ENCODE results near the gene MEIOSIN. TPM values are rescaled to one million over a fixed set of nuclear protein-coding genes. Genes with fewer than 3 reads are reported as not detected.
A peak's percentile ranks its signal among the peaks of the same experiment; 100 is the strongest.
"Not testable (repeated sequence)": the region's sequence is repeated elsewhere in the genome, so short reads cannot be mapped to it uniquely, and the experiment has no call there.

MEIOSIN gene
- total and polyA plus RNA-seq, 8 donors, result not detected

DNA sequence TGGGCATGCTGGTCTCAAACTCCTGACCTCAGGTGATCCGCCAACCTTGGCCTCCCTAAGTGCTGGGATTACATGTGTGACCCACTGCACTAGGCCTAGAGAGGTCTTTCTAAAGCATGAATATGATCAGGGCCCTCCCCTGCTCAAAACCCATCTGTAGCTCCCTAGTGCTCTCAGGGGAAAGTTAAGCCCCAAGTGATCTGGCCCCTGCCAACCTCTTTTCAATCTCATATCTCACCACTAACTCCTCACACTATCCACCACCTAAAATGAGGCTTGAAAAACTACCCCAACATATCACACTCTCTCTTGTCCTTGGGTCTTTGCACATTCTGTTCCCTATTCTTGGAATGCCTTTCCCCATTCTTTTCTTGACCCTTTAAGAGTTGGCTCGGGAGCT is 61.4 kb downstream of the MEIOSIN start:
- H3K4me1 ChIP-seq, result peaks cover 14 to 37% of the 10 kb centered on the region in 2 donors
- peaks cover 0 to 11% of the 10 kb centered on the region in 2 donors for H3K36me3 ChIP-seq
- no peak overlapping the region for H3K4me3 ChIP-seq
- TF ChIP-seq, protein P1, sequence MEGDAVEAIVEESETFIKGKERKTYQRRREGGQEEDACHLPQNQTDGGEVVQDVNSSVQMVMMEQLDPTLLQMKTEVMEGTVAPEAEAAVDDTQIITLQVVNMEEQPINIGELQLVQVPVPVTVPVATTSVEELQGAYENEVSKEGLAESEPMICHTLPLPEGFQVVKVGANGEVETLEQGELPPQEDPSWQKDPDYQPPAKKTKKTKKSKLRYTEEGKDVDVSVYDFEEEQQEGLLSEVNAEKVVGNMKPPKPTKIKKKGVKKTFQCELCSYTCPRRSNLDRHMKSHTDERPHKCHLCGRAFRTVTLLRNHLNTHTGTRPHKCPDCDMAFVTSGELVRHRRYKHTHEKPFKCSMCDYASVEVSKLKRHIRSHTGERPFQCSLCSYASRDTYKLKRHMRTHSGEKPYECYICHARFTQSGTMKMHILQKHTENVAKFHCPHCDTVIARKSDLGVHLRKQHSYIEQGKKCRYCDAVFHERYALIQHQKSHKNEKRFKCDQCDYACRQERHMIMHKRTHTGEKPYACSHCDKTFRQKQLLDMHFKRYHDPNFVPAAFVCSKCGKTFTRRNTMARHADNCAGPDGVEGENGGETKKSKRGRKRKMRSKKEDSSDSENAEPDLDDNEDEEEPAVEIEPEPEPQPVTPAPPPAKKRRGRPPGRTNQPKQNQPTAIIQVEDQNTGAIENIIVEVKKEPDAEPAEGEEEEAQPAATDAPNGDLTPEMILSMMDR (IDR thresholded peaks at IDR 0.05), result no peak
- H3K27ac ChIP-seq, result no peak overlapping the region
- intact Hi-C loops (cut with DNase I), result no loop called here
- H3K9me3 ChIP-seq, result no peaks in the 10 kb centered on the region
- no peak for ATAC-seq
- no peak for DNase-seq
- H3K27me3 ChIP-seq, result peaks cover 0 to 89% of the 10 kb centered on the region in 2 donors

DNA sequence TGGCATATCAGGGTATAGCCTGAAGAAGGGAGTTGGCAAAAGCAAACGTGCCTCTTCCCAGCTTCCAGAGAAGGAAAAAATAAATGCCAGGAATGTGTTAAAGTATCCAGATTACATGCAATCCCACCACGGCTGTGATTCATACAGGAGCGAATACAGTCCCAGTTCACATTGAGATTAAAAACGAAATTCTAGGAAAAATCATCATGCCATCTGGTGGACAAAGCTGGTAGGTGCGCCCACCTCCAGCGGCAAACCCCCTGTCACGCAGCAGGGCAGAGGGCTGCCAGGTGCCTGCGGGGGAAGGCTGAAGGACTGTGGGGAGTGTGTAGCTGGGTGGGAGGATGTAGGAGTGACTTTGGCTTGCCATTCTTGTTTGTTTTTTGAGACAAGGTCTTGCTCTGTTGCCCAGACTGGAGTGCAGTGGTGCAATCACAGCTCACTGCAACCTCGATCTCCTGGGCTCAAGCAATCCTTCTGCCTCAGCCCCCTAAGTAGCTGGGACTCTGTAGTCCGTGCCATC is 65.8 kb downstream of the MEIOSIN start:
- DNase-seq (peak in 2 of 4 donors; percentile 68 to 83), ATAC-seq (peak; percentile 90)
- Histone ChIP-seq H3K27ac (no peak overlapping the region), H3K36me3 (no peaks in the 10 kb centered on the region), H3K27me3 (peaks cover 0 to 98% of the 10 kb centered on the region in 2 donors), H3K4me3 (no peak overlapping the region), H3K4me1 (peaks cover 2 to 10% of the 10 kb centered on the region in 2 donors), H3K9me3 (no peaks in the 10 kb centered on the region)
- intact Hi-C loops (cut with DNase I), result no loop called here
- TF ChIP-seq, protein P1 (IDR thresholded peaks at IDR 0.05), result peak; percentile 89 to 94

DNA sequence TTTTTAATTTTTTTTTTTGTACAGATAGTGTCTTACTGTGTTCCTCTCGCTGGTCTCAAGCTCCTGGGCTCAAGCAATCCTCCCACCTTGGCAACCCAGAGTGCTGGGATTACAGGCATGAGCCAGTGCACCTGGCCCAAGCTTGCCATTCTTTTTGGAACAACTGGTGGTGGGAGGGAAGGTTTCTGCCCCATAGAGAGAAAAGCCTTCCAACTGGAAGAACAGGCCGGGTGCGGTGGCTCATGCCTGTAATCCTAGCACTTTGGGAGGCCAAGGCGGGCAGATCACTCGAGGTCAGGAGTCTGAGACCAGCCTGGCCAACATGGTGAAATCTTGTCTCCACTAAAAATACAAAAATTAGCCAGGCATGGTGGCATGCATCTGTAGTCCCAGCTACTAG is 66.3 kb downstream of the MEIOSIN start:
- intact Hi-C loops (cut with DNase I); DNase-seq; H3K27ac ChIP-seq; H3K36me3 ChIP-seq; H3K9me3 ChIP-seq; H3K4me1 ChIP-seq; H3K4me3 ChIP-seq: not testable (repeated sequence)
- ATAC-seq, result peak; percentile 4
- peaks cover 0 to 98% of the 10 kb centered on the region in 2 donors for H3K27me3 ChIP-seq

DNA sequence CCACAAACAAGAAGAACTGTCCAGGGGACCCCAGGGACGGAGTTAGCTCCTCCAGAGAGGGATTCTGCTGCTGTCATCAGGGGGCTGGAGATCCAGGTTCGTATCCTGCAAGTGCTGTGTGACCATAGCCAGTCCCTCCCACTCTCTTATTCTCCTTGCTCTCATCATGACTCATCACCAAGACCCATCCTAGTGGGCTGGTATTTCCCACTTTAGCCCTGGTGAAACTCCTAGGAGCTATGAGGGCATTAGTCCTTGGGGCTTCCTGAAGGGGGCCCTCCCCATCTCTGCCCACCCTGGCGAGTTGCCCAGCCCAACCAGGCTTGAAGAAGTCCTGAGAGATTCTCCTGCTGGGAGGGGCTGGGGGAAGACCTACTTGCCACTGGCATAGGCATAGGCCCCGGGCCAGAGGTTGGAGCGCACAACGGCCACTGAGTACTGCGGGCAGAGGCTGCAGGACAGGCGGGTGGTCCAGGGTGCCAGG is 66.9 kb downstream of the MEIOSIN start:
- intact Hi-C loops (cut with DNase I), result no loop called here
- no peak for ATAC-seq
- Histone ChIP-seq H3K36me3 (no peaks in the 10 kb centered on the region), H3K4me3 (no peak overlapping the region), H3K4me1 (peaks cover 2 to 10% of the 10 kb centered on the region in 2 donors), H3K27me3 (peaks cover 0 to 98% of the 10 kb centered on the region in 2 donors), H3K27ac (no peak overlapping the region), H3K9me3 (no peaks in the 10 kb centered on the region)
- TF ChIP-seq, protein P1 (IDR thresholded peaks at IDR 0.05), result no peak
- no peak for DNase-seq

DNA sequence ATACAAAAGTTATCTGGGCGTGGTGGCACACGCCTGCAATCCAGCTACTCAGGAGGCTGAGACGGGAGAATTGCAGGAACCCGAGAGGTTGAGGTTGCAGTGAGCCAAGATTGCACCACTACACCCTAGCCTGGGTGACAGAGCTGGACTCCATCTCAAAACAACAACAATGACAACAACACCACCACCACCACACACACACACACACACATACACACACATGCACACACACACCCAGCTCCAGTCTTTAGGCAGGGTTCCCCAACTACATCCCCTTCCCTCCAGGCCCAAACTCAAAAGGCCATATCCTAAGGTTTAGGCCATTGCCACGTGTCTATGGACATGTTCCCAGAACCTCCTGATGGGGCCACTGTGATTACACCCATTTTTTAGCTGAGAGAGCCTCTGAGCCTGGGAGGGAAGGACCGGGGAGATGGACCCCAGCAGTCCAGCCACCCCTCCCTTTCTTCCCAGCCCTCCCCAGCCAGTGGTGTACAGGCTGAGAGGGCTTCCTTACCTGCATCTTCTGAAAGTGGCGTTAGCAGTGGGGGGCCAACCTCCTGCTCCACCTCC is 68.5 kb downstream of the MEIOSIN start:
- H3K4me3 ChIP-seq, result no peak overlapping the region
- peaks cover 2 to 10% of the 10 kb centered on the region in 2 donors for H3K4me1 ChIP-seq
- TF ChIP-seq, protein P1 (IDR thresholded peaks at IDR 0.05), result no peak
- H3K27me3 ChIP-seq, result peaks cover 0 to 92% of the 10 kb centered on the region in 2 donors
- no peaks in the 10 kb centered on the region for H3K9me3 ChIP-seq
- DNase-seq, result no peak
- intact Hi-C loops (cut with DNase I), result no loop called here
- no peak for ATAC-seq
- H3K36me3 ChIP-seq, result no peaks in the 10 kb centered on the region
- no peak overlapping the region for H3K27ac ChIP-seq

All from left lung (tissue), 10 donors.